Measurements from ENCODE around the gene PLIN3.
"Not testable (repeated sequence)": the region's sequence is repeated elsewhere in the genome, so short reads cannot be mapped to it uniquely, and the experiment has no call there.

PLIN3 gene

DNA sequence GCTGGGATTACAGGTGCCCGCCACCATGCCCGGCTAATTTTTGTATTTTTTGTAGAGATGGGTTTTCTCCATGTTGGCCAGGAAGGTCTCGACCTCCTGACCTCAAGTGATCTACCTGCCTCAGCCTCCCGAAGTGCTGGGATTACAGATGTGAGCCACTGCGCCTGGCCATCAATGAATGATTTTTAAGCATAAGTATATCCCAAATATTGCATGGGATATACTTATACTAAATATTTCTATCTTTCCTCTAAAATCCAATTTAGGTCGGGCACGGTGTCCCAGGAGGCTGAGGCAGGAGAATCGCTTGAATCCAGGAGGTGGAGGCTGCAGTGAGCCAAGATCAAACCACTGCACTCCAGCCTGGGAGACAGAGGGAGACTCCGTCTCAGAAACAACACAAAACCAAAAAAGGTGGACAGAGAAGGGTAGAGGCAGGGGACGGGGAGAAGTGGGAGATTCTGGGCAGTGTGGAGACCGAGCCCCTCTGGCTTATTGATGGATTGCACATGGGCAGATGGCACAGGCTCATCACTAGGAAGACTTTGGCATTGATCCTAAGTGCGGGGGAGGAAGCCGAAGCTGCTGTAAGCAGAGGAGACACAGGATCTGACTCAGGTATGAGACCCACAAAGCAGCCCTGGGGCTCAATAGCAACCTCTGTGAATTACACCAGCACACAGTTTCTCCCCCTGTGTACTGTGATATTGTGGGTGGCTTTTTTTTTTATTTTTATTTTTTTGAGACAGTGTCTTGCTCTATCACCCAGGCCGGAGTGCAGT lies 21.8 kb upstream of the PLIN3 start:
- DNase-seq = no peak

DNA sequence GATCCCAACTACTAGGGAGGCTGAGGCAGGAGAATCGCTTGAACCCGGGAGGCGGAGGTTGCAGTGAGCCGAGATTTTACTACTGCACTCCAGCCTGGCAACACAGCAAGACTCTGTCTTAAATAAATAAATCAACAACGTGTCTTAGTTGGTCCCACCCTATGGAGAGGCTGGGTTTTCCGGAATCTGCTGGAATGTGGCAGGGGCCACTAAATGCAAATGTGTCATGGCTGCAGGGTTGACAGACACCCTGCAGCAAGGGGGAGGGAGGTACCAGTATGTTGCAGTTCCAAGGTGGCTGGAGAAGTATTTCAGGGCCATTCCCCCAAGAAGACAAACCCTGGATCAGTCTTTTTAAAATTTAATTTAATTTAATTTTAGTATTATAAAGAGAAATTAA lies 20.3 kb upstream of the PLIN3 start:
- not testable (repeated sequence) for DNase-seq

DNA sequence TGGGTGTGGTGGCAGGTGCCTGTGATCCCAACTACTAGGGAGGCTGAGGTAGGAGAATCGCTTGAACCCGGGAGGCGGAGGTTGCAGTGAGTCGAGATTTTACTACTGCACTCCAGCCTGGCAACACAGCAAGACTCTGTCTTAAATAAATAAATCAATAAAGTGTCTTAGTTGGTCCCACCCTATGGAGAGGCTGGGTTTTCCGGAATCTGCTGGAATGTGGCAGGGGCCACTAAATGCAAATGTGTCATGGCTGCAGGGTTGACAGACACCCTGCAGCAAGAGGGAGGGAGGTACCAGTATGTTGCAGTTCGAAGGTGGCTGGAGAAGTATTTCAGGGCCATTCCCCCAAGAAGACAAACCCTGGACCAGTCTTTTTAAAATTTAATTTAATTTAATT lies 17.5 kb upstream of the PLIN3 start:
- not testable (repeated sequence) for DNase-seq

DNA sequence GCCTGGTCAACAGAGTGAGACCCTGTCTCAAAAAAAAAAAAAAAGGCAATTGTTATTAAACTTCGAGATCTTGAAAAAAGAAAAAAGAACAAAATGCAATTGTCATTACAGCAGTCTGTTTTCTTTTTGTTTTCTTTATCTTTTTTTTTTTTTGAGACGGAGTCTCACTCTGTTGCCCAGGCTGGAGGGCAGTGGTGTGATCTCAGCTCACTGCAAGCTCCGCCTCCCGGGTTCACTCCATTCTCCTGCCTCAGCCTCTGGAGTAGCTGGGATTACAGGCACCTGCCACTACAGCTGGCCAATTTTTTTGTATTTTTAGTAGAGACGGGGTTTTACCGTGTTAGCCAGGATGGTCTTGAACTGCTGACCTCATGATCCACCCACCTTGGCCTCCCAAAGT lies 15.4 kb upstream of the PLIN3 start:
- DNase-seq = not testable (repeated sequence)

DNA sequence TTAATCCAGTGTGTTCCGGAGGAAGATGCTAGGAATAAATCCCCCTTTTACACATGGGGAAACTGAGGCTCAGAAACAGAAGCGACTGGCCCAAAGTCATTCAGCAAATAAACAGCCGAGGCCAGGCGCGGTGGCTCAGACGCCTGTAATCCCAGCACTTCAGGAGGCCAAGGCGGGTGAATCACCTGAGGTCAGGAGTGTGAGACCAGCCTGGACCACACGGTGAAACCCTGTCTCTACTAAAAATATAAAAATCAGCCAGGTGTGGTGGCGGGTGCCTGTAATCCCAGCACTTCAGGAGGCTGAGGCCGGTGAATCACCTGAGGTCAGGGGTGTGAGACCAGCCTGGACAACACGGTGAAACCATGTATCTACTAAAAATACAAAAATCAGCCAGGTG lies 11.6 kb upstream of the PLIN3 start:
- DNase-seq = no peak

DNA sequence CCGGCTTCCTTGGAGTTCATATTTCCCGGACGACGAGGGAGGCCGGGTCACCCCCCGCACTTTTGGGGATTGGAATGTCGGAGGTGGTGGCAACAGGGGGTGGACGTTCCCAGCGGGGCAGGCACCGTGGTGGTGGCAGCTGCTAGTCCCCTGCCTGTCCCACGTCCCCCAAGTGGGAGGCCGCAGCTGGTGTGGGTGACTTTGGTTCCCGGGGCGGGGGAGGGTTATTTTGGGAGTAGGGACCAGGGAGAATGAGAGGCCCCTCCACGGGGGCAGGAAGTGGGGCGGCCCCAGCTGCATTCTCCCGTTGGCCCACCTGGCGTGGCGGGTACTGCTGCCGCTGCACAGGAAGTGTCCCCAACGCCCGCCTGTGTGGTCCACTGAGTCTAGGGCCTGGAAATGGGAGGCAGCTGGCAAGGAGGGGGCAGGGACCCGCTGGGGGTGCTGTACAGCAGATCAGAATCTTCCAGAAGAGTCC lies 11.1 kb upstream of the PLIN3 start:
- no peak for DNase-seq

DNA sequence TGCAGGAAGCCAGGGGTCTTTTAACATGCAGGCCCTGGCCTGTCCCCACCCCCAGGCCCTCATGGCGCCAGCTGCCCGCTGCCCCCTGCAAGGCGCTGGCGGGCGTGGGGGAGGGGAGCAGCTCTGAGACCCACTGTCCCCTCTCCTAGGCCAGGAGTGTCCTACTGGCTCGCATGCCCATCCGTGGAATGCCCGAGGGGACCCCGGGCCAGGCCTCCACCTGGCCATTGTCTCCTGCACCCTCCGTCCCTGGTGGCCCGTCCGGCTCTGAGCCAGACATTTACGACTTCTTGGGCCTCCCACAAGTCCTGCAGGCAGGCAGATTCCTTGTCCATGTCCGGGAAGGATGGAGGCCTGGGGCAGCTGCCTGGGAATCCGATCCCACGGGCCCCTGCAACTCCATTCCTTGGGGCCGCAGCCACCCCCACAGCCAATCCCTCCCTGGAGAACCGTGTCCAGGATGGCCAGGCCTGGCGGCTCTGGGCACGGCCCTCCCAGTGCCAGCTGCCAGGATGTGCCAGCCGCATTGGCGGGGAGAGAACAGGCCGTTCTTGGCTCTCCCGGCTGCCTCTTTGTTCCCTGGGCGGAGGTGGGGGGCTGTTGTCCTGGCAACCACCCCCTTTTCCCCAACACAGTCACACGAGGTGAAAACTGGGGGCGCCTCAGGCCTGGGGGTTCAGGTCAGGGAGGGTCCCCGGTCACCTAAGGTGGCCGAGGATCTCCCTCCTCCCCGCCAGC lies 10.5 kb upstream of the PLIN3 start:
- no peak for DNase-seq

DNA sequence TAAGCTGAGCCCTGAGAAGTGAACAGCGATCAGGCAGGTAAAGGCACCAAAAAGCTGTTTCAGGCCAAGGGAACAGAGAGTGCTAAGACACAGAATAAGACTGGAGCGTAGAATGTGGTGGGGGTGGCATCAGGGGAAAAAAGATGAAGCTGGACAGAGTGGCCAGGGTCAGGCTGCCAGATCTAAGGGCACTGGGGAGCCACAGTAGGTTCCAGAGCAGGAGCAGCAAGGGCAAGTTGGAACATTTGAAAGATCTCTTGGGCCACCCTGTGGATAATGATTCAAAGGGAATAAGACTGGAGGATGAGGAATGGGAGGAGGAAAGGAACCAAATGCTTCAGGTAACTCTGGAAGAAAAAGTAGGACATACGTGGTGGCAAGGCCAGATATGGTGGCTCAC lies 6.5 kb upstream of the PLIN3 start:
- DNase-seq = no peak

DNA sequence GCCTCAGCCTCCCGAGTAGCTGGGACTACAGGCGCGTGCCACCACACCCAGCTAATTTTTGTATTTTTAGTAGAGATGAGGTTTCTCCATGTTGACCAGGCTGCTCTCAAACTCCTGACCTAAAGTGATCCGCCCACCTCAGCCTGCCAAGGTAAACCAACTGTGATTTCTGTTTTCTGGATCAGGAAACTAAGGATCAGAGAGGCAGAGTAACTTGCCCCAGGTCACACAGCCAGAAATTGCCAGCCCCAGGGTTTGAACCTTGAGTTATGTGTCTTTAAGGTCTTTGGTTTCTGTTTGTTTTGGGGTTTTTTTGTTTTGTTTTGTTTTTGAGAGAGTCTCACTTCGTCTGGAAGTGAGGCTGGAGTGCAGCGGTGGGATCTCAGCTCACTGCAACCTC lies 4.2 kb upstream of the PLIN3 start:
- no peak for DNase-seq

DNA sequence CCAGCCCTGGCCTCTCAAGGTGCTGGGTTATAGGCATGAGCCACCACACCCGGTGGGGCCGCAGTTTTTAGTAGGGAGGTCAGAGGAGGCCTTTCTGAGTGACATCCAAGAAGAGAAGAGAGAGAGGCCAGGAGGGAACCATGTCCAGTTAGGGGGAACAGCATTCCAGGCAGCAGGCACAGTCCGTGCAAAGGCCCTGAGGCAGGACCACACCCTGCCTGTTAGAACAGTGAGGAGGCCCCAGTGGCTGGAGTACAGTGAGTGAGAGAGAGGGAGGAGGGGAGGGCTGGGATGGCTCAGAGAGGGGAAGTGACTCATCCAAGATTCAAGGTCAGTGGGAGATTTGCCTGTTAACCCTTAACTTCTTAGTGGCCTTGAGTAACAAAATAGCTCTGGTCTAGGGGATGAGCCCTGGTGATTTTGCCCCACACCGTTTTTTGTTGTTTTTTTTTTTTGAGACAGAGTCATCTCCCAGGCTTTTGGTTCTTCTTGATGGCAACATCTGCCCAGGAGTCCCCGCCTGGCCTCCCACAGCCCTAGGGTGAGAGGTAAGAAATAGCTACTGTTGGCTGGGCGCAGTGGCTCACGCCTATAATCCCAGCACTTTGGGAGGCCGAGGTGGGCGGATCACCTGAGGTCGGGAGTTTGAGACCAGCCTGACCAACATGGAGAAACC lies 2.7 kb upstream of the PLIN3 start:
- no peak for DNase-seq

DNA sequence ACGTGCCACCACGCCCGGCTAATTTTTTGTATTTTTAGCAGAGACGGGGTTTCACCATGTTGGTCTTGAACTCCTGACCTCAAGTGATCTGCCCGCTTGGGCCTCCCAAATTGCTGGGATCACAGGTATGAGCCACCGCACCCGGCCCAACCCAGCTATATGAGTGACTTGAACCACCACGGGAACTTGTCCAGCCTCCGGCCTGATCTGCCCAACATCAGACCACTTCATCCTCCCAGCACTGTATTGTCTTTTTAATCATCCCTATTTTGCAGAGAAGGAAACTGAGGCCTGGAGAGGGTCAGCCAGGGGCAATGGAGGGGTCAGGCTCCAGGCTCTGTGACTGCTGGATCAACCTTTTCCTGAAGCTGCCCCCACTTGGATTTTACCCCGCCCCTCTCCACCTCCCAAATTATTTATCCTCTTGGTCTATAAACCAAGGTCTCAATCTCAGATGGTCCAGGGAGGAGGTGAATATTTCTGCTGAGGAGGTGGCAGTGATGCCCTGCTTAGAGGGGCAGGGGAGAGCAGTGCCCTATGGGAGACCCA lies 893 bp upstream of the PLIN3 start:
- DNase-seq = no peak

DNA sequence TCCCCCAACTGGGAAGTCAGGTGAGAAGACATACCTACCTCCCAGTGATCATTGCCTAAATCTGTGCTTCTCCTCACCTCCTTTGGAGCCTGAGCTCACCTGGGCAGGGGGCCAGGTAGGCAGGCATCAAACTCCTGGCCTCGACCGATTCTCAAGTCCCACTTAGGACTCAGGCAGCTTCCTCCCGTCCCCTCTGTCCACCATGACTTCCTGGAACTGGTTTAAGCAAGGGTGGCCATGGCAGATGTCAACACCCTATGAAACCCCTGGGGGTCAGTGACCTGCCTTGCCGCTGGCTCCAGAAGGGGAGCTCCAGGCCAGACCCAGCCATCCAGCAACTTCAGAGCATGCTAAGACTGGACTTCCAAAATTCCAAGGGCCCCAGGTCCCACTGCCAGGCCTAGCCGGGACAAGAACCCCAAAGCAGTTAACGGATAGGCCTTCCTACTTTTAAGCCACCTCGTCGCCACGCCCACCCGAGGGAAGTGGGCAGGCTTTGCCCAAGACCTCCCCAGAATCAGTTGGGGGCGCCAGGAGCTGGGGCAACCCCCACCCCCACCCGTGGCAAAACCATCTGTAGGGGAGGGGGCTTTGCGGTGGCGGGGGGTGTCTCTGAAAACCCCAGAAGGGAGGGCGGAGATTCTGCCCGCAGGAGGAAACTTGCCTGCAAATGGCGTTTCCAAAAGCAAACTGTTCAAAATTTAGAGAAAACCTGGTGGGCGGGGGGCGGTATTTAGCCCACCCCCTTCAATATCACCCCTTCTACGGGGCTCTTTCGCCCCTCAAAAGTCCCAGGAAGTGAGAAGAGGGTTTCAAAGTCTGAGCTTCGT lies 657 bp downstream of the PLIN3 start:
- peak; percentile 14 to 58 (median 31) for DNase-seq

DNA sequence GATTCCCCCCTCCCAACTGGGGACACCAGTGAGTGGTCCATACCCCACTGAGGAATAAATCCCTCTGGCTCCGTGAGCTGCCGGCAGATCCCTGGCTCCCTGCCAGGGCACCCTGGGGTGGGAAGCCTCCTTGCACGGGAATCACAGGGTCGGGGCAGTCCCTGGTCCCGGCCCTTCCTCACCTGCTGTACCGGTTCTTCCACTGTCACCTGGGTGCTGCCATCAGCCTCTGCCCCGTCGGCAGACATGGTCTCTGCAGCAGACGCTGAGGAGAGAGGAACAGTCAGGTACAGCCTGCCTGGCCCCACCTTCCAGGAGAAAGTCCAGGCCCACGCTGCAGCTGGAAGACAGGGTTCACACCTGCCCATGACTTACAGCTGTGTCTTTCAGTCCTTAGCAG lies 6.3 kb downstream of the PLIN3 start:
- no peak for DNase-seq

DNA sequence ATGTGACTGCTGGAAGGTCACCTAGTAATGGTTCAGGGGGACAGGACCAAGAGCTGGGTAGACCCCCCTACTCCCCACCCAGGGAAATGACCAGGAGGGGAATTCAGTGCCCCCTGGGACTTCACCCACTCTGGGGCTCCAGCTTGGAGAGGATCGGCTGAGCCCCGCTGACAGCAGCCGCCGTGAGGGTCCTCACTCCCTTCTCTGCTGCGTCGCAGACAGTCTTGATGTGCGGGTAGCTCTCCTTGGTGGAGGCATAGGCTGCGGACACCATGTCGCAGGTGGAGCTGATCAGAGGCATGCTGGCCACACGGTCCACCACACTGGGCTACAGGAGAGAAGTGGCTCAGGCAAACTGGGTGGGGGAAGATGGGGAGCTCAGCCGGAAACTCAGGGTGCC lies 7.8 kb downstream of the PLIN3 start:
- no peak for DNase-seq

DNA sequence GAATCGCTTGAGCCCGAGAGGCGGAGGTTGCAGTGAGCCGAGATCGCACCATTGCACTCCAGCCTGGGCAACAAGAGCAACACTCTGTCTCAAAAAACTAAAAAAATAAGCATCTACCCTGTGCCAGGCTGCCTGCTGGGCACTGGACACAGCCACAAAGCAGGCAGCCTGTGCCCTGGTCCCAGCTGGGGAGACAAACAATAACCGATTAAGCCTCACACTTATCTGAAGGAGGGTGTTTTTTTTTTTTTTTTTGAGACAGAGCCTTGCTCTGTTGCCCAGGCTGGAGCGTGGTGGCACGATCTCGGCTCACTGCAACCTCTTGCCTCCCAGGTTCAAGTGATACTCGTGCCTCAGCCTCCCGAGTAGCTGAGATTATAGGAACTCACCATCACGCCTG lies 11.0 kb downstream of the PLIN3 start:
- DNase-seq = not testable (repeated sequence)

DNA sequence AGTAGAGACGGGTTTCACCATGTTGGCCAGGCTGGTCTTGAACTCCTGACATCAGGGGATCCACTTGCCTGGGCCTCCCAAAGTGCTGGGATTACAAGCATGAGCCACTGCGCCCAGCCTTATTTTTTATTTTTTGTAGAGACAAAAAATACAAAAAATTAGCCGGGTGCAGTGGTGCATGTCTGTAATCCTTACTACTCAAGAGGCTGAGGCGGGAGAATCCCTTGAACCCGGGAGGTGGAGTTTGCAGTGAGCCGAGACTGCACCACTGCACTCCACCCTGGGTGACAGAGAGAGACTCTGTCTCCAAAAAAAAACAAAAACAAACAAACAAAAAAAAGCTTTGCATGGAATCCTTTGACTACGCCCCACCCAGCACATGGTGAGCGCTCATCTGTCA lies 14.0 kb downstream of the PLIN3 start:
- not testable (repeated sequence) for DNase-seq

DNA sequence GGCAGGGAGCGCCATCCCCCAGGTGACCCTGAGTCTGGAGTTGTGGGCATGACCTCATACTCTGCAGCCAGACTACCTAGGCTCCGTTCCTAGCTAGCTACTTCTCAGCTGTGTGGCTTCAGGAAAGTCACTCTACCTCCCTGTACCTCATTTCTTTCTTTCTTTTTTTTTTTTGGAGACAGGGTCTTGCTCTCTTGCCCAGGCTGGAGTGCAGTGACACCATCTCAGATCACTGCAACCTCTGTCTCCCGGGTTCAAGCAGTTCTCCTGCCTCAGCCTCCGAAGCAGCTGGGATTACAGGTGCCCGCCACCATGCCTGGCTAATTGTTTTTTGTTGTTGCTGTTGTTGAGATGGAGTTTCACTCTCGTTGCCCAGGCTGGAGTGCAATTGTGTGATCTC lies 15.0 kb downstream of the PLIN3 start:
- DNase-seq = no peak

DNA sequence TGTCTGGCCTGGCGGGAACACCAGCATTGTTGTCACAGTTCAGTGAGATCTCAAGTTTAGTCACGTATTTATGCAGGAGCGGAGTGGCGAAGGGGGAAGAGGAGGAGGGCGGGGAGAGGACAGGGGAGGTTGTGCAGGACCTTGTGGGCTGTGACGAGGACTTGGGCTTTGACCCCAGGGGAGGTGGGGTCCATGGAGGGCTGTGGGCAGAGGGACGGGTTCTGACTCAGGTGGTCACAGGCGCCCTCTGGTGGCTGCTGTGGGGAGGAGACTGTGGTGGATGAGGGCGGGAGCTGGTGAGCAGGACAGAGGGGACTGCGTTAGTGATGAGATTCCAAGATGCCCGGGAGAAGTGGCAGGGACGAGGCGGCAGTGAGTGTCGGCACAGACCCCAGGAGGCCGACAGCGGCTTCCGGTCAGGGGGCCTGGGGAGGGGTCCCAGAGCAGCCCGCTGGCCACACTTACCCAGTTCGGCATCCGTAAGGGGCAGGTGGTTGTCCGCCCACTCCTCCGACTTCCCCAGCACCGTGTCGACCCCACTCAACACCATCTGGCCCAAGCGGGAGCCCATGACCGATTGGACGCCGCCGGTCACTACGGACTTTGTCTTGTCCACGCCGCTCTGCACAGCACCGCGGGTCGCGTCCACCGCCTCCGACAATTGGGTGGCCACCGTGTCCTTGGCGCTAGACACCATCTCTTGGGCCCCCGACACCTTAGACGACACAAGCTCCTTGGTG lies 15.7 kb downstream of the PLIN3 start:
- DNase-seq = peak; percentile 40 to 69 (median 57)

DNA sequence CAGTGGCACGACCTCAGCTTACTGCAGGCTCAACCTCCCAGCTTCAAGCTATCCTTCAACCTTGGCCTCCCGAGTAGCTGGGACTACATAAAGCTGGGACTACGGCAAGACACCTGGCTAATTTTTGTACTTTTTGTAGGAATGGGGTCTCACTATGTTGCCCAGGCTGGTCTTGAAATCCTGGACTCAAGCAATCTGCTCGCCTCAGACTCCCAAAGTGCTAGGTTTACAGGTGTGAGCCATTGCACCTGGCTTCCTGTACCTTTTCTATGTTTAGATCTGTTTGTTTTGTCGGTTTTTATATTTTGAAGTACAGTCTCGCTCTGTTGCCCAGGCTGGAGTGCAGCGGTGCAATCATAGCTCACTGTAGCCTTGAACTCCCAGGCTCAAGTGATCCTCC lies 18.4 kb downstream of the PLIN3 start:
- no peak for DNase-seq

DNA sequence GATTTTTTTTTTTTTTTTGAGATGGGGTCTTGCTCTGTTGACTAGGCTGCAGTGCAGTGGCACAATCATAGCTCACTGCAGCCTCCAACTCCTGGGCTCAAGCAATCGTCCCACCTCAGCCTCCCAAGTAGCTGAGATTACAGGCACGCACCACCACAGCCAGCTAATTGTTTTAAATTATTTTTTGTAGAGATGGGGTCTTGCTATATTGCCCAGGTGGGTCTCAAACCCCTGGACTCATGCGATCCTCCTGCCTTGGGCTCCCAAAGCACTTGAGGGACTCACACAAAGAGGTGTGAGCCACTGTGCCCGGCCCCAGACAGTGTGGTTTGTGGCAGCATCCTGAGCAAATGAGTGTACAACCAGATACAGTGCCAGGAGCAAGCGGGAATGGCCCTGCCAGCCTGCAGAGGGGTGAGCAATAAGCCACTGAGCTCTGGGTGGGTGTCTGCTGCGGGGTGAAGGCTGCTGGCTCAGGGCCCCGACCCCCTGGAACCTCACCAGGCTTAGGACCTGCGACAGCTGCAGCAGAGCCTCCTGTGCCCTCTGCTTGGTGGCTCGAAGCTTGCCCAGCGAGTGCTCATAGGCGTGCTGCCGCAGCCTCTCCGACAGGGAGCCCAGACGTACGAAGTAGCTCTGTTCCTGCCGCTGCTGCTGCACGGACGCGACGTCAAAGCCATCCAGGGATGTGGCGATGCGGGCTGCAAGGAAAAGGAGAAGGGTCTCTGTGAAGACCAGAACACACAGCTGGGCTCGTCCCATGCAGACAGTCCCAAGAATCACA lies 20.1 kb downstream of the PLIN3 start:
- DNase-seq = no peak

DNA sequence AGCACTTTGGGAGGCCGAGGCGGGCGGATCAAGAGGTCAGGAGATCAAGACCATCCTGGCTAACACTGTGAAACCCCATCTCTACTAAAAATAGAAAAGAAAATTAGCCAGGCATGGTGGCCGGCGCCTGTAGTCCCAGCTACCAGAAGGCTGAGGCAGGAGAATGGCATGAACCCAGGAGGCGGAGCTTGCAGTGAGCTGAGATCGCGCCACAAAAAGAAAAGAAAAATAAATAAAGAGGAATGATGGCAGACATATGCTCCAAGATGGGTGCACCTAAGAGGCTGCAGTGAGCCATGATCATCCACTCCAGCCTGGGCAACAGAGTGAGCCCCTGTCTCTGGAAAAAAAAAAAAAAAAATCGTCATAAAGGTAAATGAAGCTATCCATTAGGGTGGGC lies 21.5 kb downstream of the PLIN3 start:
- not testable (repeated sequence) for DNase-seq
